GM18498 (cell line): ENCODE results near the gene IFNA2.
"Not testable (repeated sequence)": the region's sequence is repeated elsewhere in the genome, so short reads cannot be mapped to it uniquely, and the experiment has no call there.

ENCODE experiments used
- ATAC-seq: cut with Tn5 transposase; IDR thresholded peaks from one replicate; pipeline ENCODE4 v1.9.1; 2021; ENCODE audit warnings: mild to moderate bottlenecking, moderate library complexity; ENCODE audit not compliant: unreplicated experiment

Gene IFNA2

DNA sequence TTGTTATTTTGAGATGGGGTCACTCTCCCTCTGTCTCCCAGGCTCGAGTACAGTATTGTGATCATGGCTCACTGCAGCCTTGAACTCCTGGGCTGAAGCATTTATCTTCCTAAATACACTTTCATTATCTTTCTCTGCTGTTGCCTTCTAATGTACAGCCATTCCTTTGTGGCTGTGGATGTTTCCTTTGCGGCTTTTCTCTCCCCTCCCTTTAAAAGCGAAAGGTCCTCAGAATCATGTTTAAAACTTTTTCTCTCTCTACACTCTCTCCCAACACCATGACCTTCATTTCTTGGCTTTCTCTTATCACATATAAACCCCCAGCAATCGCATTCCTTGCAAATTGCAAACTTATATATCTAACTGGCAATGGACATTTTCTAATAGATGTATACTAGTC lies 1.6 kb downstream of the IFNA2 start:
- ATAC-seq = no peak

DNA sequence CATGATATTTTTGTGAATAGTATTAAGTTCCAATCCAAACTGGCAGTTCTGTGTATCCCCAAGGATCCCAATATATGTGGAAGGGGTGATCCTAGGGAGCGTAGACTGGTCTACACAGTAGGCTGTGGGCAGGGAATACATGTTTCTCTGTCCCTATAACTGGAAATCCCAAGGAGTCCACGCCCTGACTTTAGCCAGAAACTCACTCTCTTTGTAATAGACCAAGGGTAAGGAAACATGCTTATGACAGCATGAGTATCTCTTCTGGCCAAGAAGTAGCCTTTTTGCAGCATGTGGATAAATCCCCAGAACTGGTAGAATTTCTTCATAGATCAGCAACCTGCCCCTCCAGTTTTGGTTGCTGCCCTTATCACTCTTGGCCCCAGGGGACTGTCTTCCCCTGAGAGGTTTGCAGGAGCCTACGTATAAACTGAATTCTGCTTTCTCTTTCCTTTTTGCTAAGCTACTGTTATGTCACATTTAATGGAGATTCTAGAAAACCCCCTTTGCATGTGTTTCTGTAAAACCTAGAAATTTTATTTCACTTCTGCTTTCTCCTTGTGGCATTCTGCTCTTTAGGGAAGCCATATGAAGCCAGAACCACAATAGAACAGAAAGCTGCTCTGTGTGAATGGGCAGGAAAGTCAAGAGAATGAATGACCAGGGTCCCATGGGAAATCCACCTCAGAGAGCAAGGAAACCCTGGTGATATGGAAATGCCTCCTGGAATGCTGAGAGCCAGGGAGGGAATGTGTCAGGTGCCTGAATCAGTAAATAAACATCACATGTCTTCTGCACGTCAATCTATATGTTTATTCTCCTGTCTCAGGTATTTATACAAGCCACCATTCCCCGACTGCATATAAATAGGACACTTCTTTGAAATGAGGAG lies 3.5 kb downstream of the IFNA2 start:
- peak; percentile 99 for ATAC-seq

DNA sequence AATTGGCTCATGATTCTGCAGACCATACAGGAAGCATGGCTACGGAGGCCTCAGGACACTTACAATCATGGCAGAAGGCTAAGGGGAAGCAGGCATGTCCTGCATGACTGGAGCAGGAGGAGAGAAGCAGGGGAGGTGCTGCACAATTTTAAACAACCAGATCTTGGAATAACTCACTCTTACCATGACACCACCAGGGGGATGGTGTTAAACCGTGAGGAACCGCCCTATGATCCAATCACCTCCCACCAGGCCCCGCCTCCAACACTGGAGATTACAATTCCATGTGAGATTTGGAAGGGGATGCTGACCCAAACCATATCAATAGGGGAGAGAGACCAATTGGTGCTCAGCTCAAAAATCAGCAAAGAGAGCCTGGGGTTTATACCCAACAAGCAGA lies 13.7 kb downstream of the IFNA2 start:
- ATAC-seq = not testable (repeated sequence)

DNA sequence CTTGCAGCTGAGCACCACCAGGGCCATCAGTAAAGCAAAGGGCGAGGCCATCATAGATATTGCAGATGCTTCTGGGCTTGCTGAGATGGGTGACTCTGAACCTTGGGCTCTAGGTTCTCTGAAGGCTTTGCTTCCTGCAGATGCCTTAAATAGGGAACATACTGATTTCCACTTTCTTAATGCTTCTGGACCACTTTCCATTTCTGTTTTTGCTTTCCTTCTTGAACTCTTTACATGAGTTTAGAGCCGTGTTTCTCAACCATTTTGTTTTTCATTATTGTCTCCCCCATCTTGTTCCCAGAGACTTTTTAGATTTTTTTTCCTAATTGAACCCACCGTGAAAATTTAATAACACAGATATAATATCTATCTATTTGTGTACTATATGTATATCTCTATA lies 17.2 kb downstream of the IFNA2 start, which contains the start of gene IFNA13:
Gene IFNA13, minus strand, starts transcription at position 101 of the 400 bp plus-strand sequence. Its CDS starts 47 bp downstream, at position 54.
- no peak for ATAC-seq

DNA sequence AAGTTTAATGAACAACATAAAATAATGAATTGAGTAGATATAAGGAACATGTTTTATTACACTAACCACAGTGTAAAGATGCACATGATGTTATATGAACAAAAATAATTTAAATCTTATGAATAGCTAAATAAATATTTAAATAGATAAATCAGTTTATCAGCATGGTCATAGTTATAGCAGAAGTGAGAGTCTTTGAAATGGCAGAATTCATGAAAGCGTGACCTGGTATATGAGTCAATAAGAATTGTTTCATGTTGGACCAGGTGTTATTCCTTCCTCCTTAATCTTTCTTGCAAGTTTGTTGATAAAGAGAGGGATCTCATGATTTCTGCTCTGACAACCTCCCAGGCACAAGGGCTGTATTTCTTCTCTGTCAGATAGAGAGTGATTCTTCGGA lies 18.0 kb downstream of the IFNA2 start:
- ATAC-seq = peak; percentile 82

DNA sequence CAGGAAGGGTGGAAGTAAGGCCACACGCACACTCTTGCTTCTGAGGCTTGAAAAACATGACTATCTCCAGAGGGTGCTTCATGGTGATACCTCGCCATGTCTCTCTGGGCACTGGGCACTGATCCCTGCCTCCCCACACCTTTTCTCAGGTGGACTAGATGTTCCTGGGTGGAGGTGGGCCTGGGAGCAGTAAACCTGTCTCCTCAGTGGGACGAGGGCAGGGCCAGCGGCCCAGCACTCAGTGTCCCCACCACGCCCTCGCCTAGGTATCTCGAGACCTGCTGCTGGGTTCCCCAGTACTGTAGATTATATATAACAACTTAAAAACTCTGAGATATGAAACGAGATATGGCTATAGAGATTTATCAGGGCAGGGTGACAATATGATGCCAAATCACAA lies 22.9 kb downstream of the IFNA2 start:
- ATAC-seq = no peak

DNA sequence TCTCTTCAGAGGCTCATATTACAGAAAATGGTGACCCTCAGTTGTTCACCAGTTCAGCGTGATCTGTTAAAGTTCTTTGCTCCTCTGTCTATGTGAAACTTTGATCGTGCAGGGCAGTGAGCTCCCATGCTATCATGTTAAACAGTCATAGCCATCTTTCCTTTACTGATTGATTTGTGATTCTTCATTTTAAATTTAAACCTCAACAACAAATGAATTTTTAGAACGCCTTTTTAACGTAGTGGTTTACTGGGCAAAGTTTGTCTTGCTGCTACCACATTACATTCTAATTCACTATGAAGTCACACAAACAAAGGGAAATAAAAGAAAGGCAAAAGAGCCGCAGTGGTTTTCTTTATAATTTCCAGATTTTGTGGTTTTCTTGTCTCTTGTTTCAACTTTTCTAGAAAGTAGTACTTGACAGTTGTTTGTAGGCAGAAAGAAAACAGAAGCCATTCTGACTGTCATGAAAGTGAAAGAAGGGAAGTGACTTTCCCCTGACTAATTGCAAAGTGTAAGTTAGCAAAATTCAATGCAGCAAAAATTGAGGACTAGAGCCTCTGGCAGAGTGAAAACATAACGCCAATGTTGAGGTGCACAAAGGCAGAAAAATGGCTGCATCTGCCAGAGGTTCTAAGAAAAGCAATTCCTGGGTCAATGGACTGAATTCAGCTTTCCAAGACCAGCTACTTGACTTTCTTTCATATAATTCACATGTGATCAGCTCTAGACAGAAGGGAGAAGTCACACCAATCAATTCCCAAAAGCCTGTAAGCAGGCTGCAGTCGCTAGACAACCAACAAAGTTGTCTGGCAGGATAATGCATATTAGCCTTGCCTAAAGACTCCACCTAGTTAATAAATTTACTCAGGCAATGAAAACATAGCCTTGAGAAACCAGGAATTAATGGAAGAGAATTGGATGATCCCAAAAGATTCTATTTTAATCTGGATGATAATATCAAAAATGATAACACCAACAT lies 27.4 kb downstream of the IFNA2 start:
- ATAC-seq = peak; percentile 90

DNA sequence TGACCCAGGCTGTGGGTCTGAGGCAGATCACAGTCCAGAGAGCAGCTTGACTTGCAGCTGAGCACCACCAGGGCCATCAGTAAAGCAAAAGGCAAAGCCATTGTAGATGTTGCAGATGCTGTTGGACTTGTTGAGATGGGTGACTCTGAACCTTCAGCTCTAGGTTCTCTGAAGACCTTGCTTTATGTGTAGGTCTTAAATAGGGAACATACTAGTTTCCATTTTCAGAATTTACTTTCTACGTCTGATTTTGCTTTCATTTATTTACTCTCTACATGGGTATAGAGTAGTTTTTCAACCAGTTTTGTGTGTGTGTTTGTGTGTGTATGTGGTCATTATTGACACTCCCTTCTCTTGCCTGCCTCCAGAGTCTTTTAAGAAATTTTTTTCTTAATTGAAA lies 34.4 kb downstream of the IFNA2 start, which contains the start of gene IFNA6:
Gene IFNA6, minus strand, starts transcription at position 101 of the 400 bp plus-strand sequence. Its CDS starts 0 bp downstream, at position 101.
- no peak for ATAC-seq

DNA sequence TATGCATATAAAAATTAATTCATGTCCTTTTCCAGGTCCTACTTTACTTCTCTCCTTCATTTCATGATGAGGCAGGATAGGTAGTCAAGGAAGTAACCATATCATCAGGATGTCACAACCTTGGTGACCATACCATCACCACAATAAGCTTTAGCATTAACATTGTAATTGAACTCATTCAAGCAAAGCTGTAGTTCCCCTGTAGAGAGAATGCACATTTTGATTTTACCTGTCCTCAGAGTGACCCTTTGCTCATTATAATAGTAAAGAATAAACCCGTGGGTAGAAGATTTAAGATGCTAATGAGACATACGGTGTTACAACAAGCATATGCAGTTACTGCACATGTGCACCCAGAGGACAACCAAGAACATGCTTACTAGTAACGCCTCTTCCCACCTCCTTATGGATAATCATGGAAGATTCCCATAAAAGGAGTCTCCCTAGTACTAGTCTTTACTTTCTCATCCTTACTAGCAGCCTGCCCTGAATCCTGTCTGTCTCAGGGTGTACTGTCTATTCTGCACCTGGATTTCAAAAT lies 36.7 kb downstream of the IFNA2 start:
- no peak for ATAC-seq

DNA sequence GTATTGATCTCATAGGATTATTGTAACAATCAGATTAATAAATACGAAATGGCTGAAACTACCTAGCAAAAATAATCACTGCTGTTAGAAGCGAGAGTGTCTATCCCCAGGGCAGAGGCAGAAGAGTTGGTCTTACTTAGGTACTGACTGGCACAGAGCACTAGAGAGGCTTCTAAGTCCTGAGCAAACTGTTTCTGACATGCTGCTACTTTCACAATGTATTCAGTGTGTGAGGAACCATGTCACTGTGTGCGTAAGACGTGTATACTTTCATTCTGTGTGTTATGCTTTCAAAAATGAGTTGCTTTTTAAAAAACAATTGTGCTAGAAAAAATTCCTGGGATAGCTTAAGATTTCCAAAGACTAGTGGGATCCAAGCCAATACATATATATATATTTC lies 44.5 kb downstream of the IFNA2 start:
- ATAC-seq = no peak

DNA sequence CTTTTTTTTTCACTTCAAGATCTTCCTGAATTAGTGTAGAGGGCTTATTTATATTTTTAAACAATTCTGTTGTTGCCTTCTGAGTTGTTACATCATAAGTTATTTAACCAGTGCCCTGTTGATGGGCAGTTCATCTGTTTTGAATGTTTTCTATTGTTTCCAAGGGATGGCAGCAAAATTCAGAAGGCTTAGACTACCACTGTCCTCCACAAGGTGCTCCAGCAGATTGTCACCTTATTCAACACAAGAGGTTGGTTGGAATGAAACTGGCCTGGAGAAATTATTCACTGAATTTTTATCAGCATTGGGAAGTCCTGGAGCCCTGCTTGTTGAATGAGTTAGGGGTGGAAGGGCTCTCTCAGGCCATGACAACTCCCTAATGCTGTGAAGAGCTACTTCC lies 48.7 kb downstream of the IFNA2 start:
- ATAC-seq = no peak

DNA sequence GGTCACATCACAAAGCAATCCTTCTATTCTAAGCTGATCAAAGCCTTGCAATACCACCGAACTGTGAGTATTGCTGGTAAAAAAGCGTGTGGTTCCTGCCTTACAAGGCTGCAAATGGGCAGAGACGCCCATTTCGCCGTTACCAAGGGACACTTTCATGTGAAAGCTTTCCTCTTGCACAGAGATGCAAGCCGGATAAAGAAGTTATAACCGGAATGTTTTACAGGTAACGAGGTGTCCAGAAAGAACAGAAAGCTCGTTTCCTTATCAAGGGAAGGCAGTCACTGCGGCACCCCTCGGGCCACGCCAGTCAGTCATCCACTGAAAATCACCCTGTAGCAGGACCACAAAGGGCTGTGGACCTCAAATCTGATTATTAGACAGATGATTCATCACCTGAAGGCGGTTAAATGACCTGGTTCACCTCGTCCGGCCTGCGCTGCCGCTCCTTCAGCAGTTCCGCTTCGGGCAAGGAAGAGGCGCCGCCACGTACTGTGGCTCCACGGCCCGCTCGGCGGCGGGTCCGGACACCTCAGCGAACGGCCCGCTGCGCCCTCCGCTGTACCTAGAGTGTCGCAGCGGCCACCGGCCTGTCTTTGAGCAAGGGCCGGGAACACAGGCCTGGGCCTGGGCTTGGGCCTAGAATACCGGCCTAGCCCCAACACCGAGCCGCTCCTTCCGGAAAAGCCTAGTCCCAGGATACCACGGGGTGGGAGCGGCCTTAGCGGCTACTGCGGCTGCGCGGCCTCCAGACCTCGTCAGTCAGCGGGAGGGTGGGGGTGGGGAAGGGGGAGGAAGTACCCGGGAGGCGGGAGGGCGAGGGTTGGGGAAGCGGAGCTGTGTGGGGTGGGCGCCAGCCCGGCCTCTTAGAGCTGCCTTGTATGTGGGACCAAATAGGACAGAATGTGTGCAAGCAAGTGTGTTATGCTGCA lies 50.2 kb downstream of the IFNA2 start, which contains the start of gene KLHL9:
Gene KLHL9, minus strand, starts transcription at position 704 of the 932 bp plus-strand sequence. Its CDS starts 545 bp downstream, at position 159.
- peak; percentile 91 for ATAC-seq
